SK-N-DZ (cell line): ENCODE data around the gene FAM228A.
"Not testable (repeated sequence)": the region's sequence is repeated elsewhere in the genome, so short reads cannot be mapped to it uniquely, and the experiment has no call there.

Source experiments
- DNase-seq: peaks from one replicate; pipeline ENCODE4 v3.0.0-alpha.2; 2015; ENCODE audit warnings: low spot score

The FAM228A gene

DNA sequence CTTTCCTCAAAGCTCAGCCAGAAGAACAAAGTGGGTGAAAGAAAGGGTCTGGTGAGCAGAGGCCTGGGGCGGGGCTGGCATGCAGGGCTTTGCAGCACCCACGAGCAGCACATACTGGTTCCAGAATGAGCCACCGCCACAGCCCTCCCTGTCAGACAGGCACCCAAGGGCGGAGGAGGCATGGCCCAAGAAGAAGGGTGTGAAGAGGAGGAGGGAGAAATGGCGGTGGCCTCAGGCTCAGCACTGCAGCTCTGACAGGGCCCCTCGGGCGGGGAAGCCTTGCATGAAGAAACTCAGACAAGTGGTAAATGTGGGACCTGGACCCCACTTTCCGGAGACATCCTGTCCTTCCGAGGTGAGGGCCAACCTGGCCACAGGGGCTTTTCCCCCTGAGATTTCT, 15.7 kb downstream of the FAM228A start:
- DNase-seq = no peak

DNA sequence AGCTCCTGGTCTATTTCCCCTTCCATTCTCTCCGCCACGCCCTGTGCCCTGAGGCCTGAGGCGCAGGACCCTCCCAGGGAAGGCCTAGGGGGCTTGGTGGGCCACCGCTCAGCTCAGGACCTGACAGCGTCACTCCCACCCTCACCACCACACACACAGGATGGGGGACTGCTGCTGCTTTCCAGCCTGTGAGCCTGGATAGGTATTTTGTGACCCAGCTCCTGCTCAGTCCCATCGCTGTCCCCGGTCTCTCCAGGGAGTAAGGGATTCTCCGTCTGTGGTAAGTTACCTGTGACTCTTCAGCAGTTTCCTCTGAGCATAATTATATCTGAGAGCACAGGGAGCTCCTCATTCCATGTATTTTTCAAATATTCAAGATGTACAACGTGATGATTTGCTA, 16.3 kb downstream of the FAM228A start:
- no peak for DNase-seq

DNA sequence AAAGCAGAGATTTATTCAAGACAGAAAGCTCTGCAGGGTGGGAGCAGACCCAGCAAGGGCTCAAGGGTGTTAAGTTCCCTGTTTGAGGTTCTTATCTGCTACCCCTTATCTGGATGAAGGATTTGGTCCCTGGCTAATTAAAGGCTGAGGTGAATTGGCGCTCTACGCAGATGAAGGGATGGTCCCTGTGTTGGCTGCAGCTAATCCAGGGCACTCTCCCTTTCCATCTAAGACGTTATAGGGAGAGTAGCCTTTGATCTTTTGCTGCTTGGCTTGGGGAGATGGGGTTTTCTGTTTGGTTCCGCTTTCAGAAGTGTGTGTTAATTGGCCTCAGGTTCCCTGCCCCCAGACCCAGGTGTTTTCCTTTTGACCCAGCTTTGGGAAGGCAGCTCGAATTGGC, 17.0 kb downstream of the FAM228A start:
- no peak for DNase-seq

DNA sequence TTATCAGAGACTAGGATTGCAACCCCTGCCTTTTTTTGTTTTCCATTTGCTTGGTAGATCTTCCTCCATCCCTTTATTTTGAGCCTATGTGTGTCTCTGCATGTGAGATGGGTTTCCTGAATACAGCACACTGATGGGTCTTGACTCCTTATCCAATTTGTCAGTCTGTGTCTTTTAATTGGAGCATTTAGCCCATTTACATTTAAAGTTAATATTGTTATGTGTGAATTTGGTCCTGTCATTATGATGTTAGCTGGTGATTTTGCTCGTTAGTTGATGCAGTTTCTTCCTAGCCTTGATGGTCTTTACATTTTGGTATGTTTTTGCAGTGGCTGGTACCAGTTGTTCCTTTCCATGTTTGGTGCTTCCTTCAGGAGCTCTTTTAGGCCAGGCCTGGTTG, 22.4 kb downstream of the FAM228A start:
- DNase-seq = not testable (repeated sequence)

DNA sequence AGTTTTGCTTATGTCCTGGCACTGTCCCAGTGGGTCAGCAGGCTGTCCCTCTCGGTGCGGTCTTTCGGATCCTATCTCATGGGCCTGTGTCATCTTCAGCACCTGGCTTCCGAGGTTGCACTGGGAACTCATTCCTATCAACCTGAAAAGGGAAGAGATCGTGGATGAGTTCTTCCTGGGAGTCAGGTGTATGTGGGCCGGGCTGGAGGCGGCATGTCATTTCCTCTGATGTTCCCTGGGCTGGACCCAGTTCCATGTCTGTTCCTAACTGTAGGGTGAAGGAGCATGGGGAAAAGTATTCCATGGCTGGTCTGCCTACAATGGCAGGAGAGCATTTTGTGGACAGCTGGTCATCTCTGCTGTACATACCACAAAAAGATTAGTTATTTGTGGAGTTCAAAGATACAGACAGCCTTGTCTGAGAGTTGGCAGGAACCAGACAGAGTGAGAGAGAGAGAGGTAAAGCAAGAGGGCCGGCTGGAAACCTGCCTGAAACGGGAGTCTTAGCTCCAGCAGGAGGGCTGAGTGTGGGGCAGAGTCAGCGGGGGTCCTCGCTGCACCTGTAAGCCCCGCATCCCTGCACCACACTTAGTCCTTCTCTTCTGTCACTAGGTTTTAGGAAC, 25.2 kb downstream of the FAM228A start:
- no peak for DNase-seq

DNA sequence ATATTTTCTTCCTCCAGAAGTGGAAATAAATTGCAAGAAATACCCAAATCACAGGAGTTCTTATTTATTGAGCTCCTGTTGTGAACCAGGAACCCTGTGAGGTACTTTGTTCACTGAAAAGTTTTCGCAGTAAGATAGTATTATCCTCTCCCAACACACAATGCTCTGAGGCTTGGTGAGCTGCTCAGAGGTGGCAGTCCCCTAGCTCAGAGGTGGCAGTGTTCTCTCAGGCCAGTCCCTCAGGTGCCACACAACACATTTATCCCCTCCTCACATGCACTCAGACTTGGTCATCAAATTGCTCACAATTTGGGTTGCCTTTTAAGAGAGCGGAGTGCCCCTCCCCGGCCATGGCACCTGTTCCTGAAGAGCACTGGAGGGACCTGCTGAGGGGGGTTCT, 25.9 kb downstream of the FAM228A start:
- DNase-seq = no peak

DNA sequence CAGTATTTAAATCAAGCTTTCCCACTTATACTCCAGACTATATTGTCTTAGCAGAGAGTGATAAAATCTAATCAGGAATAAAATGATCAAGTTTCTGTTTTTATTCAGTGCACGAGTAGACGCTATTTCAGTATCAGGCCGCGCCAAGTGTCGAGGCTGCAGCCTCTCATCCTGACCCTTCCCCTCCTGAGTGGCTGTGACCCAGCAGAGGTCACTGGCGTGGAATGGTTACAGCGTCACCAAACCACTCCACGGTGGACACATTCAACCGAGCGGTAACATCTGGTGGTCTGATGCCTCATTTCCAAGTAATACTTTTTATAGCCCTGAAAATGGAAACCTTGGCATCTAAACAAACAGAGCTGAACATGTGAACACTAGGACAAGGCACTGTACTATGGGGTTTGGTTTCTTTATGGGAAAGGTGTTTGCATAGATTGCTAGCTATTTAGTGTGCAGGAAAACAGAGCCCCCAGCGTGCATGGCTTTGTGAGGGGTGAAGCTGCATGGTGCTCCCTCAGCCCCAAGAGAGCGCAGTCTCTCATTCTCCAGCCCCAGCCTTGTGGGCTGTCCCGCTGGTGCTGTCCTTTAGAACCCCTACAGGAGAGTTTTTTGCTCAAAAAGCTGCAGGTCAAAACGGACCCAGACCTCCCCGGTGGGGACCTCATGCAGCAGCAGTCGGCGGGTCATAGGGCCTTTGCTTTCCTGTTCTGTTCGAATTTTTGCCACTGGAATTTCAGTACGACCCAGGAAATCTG, 28.4 kb downstream of the FAM228A start:
- no peak for DNase-seq

DNA sequence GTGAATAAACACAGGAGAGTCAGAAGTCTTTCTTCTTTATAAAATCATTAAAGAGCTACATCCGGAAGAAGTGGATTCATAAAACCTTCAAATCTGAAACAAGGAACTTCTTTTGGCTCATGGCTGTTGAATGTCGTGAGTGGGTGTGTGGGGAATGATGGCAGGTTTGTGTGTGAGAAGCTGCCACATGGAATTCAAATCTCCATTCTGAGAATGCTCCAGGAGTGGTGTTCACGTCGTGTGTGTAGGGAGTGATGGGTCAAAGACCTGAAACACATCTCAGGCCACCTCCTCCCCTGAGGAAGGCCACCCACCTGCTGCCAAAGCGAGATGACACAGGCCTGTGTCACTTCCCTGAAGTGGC, 28.9 kb downstream of the FAM228A start:
- DNase-seq = no peak

DNA sequence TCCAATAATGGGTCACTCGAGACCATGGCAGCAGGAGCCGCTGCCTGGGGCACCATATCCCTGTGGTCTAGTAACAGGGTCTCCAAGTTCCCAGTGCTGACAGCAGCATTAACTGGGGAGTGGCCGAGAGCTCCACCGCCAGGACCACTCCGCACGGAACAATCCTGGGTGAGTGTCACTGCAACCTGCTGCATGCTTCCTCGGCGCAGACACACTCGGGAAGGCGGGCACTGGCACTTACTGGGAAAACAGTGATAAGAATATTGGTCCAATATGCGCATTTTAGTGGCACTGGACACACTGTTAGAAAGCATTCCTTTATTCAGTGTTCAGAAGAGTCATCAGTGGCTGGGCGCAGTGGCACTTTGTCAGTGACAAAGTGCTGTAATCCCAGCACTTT, 29.7 kb downstream of the FAM228A start:
- no peak for DNase-seq

DNA sequence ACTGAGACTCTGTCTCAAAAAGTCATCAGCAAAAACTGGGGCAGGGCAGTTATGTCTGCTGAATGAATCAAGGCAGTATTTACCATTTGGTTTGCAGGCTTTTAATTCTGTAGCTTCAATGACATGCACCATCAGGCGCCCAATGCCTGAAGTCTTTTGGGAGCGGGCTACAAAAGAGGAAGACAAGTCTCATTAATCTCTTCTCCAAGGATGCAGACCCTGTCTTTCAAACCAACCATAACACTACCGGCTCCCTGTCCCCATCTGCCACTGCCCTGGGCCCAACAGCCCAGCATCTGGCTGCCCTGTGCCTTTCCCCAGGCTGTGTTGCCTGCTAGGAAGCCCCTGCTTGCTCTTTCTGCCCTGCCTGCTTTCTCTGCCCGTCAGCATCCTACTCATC, 30.3 kb downstream of the FAM228A start:
- DNase-seq = no peak

DNA sequence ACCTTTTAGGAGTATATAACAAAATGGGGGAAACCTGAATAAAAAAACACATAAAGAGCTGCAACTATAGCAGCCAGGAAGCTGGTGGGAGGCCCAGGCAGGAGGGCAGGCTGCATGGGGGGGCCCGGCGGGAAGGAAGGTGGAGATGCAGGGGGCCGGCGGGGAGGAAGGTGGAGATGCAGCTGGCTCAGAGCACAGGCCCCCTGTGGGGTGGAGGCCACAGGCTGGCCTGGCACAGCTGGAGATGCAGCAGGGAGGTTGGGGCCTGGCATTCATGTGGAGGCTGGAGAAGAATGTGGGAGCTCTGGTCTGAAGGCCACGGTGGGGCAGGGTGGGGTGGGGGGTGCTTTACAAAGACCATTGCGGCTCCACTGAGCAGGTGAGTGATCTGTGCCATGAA, 31.4 kb downstream of the FAM228A start:
- DNase-seq = no peak

DNA sequence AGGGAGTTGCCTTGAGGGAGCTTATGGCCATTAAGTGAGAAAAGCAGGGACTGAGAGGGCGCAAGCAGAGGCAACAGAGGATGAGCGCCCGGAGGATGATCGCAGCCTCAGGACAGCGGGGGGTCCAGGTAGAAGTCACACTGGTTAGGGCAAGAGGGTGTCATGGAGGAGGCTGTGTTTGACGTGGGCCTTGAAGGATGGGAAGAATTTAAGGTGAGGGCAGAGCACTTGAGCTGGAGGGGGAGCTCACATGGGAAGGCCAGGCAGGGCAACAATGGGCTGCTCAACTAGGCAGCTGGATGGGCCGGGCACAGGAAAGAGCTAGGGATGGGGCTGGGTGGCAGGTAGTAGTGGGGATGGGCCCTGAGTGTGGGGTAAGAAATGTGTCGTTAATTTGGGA, 31.9 kb downstream of the FAM228A start:
- no peak for DNase-seq

DNA sequence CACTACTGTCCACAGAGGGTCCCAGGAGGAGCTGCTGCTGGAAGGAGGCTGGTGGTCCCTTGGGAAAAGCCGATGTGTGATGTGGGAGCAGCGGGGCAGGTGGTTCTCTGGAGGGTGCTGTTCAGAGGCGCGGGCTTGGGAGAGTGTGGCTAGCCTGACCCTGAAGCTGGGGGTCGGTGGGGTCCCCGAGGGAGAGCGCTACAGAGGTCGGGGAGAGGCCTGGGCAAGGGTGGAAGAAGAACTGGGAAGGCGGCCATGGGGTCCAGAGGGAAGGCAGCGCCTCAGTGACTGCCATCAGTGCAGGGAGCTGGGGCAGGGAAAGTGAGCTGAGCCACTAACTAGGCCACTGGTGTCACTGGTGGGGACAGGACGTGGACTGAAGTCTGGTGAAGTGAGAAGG, 32.5 kb downstream of the FAM228A start:
- no peak for DNase-seq

DNA sequence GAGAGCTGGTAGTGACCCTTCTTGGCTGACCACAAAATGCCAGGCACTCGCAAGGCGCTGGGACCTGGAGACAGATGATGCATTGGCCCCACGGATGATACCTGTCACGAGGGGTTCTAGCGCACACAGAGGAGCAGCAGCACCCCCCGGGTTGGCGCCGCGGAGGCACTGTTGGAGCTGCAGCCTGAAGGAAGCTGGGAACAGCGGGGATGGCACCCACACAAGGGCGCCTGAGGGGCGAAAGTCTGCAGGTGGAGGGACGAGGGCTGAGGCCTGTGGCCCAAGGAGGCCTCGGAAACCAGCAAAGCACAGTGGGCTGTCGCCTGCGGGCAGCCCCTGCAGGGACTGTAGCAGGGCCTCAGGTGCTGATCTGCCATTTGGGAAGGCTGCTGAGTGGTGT, 33.6 kb downstream of the FAM228A start:
- DNase-seq = no peak

DNA sequence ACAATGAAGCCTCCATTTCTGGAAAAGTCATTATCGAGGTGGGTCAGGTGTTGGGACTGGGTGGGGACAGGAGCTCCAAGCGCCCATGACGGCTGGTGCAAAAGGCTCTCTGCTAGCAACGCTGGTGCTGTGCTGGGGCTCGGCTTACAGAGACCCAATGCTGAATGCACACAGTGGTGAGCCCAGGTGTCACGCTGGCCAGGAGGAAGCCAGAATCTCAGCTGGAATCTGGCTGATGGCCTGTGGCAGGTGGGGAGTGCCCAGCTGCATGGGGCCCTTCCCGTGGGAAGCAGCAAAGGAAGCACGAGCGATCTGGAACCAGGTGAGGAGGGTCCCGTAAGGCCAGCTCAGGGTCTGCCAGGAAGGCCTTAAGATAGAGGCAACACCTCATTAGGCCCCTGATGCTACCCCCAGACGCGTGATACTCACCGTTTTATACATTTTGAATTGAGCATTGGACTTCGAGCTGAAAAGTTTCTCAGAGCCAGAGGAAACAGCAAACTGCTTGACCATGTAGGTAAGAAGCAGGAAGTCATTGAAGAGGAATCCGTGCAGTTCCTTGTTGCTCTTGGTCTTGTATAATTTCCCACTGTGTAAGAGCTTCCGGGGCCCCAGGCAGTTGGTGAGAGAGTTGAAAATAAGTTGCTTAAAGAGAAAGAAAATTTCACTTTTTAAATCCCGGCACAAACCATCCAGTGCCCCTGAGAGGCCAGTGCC, 34.7 kb downstream of the FAM228A start:
- no peak for DNase-seq

DNA sequence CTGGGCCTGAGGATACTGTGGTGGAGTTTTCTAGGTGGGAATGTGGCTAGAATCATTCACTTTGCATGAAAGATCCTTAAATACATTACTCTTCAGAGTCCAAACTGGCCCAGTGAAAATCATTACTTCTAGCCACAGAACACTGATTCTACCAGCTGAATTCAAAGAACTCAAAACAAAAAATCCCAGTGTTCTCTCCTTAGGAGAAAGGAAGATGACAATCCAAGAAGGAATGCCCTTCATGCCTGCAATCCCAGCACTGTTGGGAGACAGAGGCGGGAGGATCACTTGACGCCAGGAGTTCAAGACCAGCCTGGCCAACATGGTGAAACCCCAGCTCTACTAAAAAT, 35.2 kb downstream of the FAM228A start:
- no peak for DNase-seq

DNA sequence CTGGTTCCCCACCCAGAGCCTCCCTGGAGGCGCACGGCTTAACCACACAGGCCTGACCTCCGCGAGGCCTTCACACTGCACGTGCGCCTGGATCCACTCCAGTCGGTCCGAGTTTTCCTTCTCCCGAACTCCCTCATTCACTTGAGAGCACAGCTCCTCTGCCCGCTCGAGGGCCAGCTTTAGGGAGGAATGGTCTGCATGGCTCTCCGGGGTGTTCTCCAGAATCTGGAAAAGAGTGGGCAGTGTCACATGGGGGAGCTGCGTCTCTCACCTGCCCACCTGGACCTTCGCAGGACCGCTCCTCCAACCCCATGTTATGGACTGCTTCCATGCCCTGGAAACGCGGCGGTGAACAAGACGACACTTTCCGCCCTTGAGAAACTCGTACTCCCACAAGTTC, 35.9 kb downstream of the FAM228A start:
- DNase-seq = no peak

DNA sequence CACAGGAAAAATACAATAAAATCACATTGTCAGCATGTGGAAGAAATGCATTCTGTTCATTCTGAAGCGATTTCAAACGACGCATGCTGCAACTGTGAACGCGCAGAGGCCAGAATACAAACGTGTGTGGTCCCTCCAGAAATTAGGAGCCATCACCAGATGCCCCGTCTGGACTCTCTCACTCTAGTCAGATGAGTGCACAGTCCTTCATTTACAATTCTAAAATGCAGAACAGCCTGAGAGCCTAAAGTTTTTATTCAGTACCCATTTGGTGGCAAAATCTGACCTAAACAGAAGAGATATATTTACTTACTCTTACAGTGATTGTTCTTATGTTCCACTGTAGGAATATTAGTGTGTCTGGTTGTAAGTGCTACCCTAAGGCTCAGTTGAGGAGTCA, 36.6 kb downstream of the FAM228A start:
- no peak for DNase-seq

DNA sequence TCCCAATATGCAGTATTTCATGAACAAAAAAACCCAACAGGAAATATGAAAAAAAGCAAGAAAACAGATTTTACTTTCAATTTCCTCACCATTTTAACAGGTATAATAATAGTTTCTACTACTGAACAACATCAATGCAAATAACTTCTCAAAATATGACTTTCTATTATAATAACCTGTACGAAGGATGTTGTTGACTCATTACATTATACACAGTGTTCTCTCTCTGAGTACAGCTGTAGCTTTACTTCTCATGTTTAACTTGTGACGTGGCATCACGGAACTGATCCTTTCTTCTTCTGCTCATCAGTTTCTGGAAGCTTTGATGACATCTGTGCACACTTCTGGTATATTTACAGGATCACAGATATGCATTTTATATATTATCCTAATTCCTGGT, 40.0 kb downstream of the FAM228A start:
- no peak for DNase-seq

DNA sequence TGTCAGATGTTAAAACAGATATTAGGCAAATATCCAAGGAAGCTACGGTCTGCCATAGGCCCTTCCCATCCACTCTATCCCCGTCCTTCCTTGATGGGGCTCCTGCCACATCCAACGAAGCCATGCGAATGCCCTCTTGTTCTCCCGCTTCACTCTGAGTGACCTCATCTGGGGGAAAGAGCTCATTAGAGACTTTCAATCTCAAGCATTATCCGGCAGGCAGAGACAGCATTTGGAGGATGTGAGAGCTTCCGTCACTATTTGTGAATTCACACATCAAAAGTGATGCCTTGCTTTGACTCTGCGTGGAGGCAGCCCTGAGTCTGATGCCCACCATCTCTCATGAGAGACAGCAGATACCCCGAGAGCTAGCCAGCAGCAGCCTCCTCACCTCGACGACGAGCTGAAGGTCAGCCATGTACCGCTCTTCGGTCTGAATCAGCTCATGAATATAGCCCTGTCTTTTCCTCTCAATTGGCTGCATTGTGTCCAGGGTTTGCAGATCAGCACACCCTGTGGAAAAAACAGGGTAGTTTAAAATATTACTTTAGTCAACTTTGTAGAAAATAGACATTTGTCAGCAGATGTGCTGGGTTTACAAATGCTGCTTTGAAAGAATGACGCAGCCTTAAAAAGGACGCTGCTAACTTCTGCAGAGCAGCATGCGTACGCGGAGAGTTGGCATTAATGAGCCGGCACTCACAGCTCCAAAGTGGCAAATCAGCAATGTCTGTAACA, 45.9 kb downstream of the FAM228A start:
- DNase-seq = no peak

DNA sequence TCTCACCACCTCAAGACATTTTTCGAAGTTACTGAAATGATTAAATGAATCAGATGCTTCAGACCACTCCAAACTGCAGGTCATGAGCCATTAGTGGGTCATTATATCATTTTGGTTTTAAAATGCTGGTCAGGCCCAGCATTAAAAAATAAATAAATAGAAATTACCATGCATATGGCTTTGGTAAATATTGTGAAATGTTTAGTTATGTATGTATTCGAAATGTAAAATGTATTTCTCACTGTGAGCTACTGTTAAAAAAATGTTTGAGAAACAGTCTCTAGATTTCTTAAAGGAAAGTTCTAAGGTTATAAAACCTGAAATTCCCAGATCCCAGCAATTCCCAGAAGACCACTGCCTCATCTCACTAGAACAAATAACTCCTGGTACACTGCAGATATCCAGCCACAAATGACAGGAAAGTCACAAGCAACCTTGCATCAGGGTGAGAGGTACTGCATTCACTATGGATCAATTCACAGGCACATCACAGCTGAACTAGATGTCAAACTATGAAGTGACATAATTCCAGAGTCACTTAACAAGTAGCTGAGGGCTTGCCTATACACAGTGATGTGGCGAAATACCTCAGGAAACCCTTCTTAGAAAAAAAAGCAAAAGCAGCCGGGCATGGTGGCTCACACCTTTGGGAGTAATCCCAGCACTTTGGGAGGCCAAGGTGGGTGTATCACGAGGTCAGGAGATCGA, 46.6 kb downstream of the FAM228A start:
- no peak for DNase-seq

DNA sequence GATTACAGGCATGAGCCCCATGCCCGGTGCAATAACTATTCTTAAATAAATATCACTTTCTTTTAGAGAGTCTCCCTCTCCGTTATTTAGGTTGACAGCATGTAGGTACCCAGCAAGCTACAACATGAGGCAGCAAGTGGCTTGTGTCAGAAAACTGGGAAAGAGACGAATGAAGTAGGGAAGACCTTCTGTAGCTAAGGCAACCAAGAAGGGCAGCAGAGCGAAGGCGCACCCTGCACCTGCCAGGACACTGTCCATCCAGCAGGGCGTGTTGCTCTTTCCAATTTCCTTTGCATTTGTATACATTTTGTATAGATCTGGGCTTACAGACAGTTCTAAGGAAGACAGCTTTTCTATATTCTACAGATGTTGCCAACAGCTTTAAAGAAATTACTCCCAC, 48.1 kb downstream of the FAM228A start:
- no peak for DNase-seq
